HG03558 (cell line): ENCODE measurements around the gene TMEM229A.

Source experiments
- ATAC-seq: cut with Tn5 transposase; IDR thresholded peaks from one replicate; pipeline ENCODE4 v1.9.1; 2021; ENCODE audit warnings: moderate number of reproducible peaks; ENCODE audit not compliant: unreplicated experiment; ENCODE audit errors: extremely low read depth

Gene TMEM229A

GRCh38 chr7:123992913-123993518 lies 39.9 kb downstream of the TMEM229A start:
- ATAC-seq: no peak

GRCh38 chr7:123987445-123987844 lies 45.4 kb downstream of the TMEM229A start:
- ATAC-seq: no peak
